Measurements from ENCODE around the gene RAB8A.

DNA sequence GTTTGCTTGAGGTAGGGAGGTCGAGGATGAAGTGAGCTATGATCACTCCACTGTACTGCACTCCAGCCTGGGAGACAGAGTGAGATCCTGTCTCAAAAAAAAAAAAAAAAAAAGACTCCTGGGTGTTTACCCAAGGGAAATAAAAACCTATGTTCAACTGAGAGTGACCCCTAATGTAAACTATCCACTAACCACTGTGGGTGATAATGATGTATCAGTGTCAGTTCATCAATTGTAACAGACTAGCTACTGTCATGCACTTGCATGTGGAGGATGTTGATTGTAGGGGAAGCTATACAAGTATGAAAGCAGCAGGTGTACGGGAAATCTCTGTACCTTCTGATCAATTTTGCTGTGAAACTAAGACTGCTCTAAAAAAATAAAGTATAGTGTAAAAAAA, 64.3 kb downstream of the RAB8A start:
- TF ChIP-seq CTCF (IDR thresholded peaks at IDR 0.05 in 8 of 11, conservative IDR thresholded peaks at IDR 0.05 in 3 of 11) (no peak), POLR2AphosphoS5 (IDR thresholded peaks at IDR 0.05) (no peak)
